ENCODE results near the gene FIBCD1. TPM values are rescaled to one million over a fixed set of nuclear protein-coding genes. Genes with fewer than 3 reads are reported as not detected.

FIBCD1 gene
- total and polyA plus RNA-seq, 2 of the 8 experiments (the other 6 are each of a cell fraction or from before 2014, with no cell fraction given), result 6.1 to 8.8 TPM

DNA sequence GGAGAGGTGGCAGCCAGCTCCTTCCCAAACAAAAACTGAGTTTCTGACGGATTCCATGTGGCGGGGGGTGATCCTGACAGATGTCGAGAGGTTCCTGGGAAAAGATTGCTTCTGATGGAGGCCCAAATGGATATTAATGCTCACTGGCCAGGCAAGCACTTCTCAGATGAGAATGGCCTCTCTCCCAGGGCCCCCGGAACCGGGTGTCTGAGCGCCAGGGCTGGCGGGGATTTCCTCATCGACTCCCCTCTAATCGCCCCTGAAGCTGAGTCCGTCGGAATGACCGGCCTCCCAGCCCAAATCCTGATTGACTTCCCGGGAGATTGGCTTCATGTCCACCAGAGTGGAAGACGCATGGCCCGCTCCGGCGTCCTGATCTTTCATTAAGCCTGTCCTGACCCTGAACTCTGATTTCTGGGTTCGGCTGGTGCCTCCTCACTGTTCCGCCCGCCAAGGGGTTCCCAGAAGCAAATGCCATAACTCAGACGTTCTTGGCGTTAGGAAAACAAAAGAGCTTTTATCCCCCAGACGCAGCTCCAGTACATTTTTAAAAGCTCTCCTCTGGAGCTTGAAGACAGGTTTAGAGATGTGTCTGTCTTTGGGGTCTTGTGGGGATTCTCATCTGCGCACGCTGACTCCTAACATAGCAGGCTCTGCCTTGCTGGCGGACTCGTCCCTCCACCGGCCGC lies 17.6 kb downstream of the FIBCD1 start:
- no peak overlapping the region for H4K91ac ChIP-seq (replicated peaks; ENCODE audit: insufficient read length, low read length)
- H3K23ac ChIP-seq (ENCODE audit: insufficient read length), result no peak overlapping the region
- no peak overlapping the region for H3K4ac ChIP-seq (replicated peaks; ENCODE audit: insufficient read length, low read depth, low read length)
- no peak overlapping the region for H2AK5ac ChIP-seq (ENCODE audit: low read depth, low read length)
- H3K23me2 ChIP-seq (ENCODE audit: low read depth, low read length), result no peaks in the 10 kb centered on the region
- H4K20me1 ChIP-seq (replicated peaks in 1 of 2; ENCODE audit: control insufficient read depth in 1 of 2, insufficient read depth in 2 of 2, low read length in 2 of 2), result no peaks in the 10 kb centered on the region
- H3K27ac ChIP-seq (ENCODE audit: low read depth, low read length), result no peak overlapping the region
- H3K79me1 ChIP-seq (ENCODE audit: low read depth, low read length), result no peaks in the 10 kb centered on the region
- peaks cover 0 to 14% (median 2%) of the 10 kb centered on the region in 4 experiments; a peak in 5 of 7 replicates for H3K4me1 ChIP-seq (replicated peaks in 1 of 4; ENCODE audit: control insufficient read depth in 3 of 4, insufficient read depth in 4 of 4, low read length in 3 of 4)
- WGBS, 2 experiments (ENCODE audit: extremely low coverage in 1 of 2, insufficient coverage in 1 of 2, insufficient read length in 1 of 2, insufficient replicate concordance in 2 of 2, low coverage in 1 of 2, low lambda C conversion rate in 2 of 2, missing lambda C conversion rate in 1 of 2), result 90% methylated on average over 28 of the region's 29 CpGs; no CpG with 5 or more reads in 1 of the 2 experiments
- H2BK5ac ChIP-seq (ENCODE audit: low read depth, low read length), result no peak overlapping the region
- no peak overlapping the region for H2BK12ac ChIP-seq (ENCODE audit: low read depth, low read length)
- H3K56ac ChIP-seq (replicated peaks; ENCODE audit: insufficient read length, low read depth, low read length), result no peak overlapping the region
- H3K4me3 ChIP-seq (ENCODE audit: extremely low read depth in 1 of 4, insufficient read depth in 2 of 4, low read depth in 3 of 4, low read length in 4 of 4), result no peak overlapping the region
- H3K36me3 ChIP-seq (ENCODE audit: control insufficient read depth in 2 of 4, insufficient read depth in 4 of 4, low read length in 3 of 4), result no peaks in the 10 kb centered on the region
- no peak overlapping the region for H3K9ac ChIP-seq (replicated peaks in 1 of 4; ENCODE audit: extremely low read depth in 1 of 4, low read depth in 3 of 4, low read length in 3 of 4)
- no peak overlapping the region; the same call in 1 of the 2 replicates for H3K18ac ChIP-seq (ENCODE audit: extremely low read depth, low read length)
- ChIA-PET POLR2A (ENCODE audit: partially characterized antibody) (interaction anchor here (1.0 to 1.9 kb wide), 2 partner anchors 8 to 10 kb away, joined by 4 to 9 read pairs; no protein-coding TSS in a partner anchor), CTCF (ENCODE audit: partially characterized antibody) (interaction anchor here (0.6 to 3.9 kb wide), 6 partner anchors 9 to 718 kb away, joined by 3 to 16 read pairs (median 3); no protein-coding TSS in a partner anchor)
- no peak overlapping the region for H2BK120ac ChIP-seq (replicated peaks; ENCODE audit: low read depth, low read length)
- H2BK20ac ChIP-seq (ENCODE audit: low read length), result no peak overlapping the region
- H2BK15ac ChIP-seq (ENCODE audit: low read length), result no peak overlapping the region
- no peak overlapping the region; the same call in 1 of the 2 replicates for H4K8ac ChIP-seq (ENCODE audit: extremely low read depth, insufficient read depth, low read length)
- TF ChIP-seq NRF1 (IDR thresholded peaks at IDR 0.05; ENCODE audit: low read depth, low read length) (no peak), RXRA (IDR thresholded peaks at IDR 0.05; ENCODE audit: insufficient read depth, low read depth, low read length) (no peak), BCL11A (IDR thresholded peaks at IDR 0.05; ENCODE audit: low read depth in 2 of 2, low read length in 2 of 2) (no peak), ASH2L (IDR thresholded peaks at IDR 0.05; ENCODE audit: low read length) (no peak), EGR1 (IDR thresholded peaks at IDR 0.05; ENCODE audit: borderline replicate concordance, low read depth, low read length) (no peak), KDM5A (IDR thresholded peaks at IDR 0.05; ENCODE audit: low read length) (no peak)
- FAIRE-seq (no peak), DNase-seq (ENCODE audit: low read depth in 1 of 2, low spot score in 2 of 2) (no peak)
- H4K5ac ChIP-seq (ENCODE audit: insufficient read length, low read depth, low read length), result no peak overlapping the region
- no peak overlapping the region for H2AFZ ChIP-seq (ENCODE audit: low read length)
- no peaks in the 10 kb centered on the region; a peak in 1 of 7 replicates for H3K27me3 ChIP-seq (replicated peaks in 1 of 4; ENCODE audit: control insufficient read depth in 3 of 4, extremely low read depth in 1 of 4, insufficient read depth in 3 of 4, low read length in 3 of 4)
- no peaks in the 10 kb centered on the region for H3K79me2 ChIP-seq (ENCODE audit: control insufficient read depth in 1 of 2, insufficient read depth in 2 of 2, low read length in 2 of 2)
- no peak overlapping the region for H3K14ac ChIP-seq (ENCODE audit: insufficient read length)
- no peak overlapping the region for H3K4me2 ChIP-seq (ENCODE audit: insufficient read depth in 1 of 2, low read depth in 2 of 2, low read length in 2 of 2)
- no peaks in the 10 kb centered on the region for H3K9me3 ChIP-seq (ENCODE audit: insufficient read depth in 2 of 2, low read depth in 1 of 2, low read length in 1 of 2)
